Measurements from ENCODE around the gene RAVER1. TPM values are rescaled to one million over a fixed set of nuclear protein-coding genes. Genes with fewer than 3 reads are reported as not detected.
A peak's percentile ranks its signal among the peaks of the same experiment; 100 is the strongest.

Gene RAVER1
- total RNA-seq, 1 donor from 2014 or later = 3.7 TPM

DNA sequence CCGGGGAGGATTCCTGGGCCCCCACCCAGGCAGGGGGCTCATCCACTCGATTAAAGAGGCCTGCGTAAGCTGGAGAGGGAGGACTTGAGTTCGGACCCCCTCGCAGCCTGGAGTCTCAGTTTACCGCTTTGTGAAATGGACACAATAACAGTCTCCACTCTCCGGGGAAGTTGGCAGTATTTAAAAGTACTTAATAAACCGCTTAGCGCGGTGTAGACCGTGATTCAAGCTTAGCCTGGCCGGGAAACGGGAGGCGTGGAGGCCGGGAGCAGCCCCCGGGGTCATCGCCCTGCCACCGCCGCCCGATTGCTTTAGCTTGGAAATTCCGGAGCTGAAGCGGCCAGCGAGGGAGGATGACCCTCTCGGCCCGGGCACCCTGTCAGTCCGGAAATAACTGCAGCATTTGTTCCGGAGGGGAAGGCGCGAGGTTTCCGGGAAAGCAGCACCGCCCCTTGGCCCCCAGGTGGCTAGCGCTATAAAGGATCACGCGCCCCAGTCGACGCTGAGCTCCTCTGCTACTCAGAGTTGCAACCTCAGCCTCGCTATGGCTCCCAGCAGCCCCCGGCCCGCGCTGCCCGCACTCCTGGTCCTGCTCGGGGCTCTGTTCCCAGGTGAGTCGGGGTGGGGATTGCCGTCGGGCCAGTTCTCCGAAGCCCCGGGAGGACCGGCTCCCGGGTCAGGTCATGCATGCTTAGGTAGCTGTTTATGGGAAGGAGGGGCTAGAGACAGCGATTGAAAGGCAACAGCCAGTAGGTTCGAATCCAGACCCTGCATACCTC is 62.5 kb downstream of the RAVER1 start, which contains the start of gene ICAM1:
TSS of gene ICAM1 (plus strand) at position 505 of the 779 bp plus-strand sequence. CDS start at position 545, 40 bp downstream.
- Histone ChIP-seq H3K27ac (ENCODE audit: low read depth, low read length) (peak within 1 kb of the TSS; percentile 91), H3K4me3 (ENCODE audit: low read length in 3 of 3) (peak within 1 kb of the TSS; percentile 67 to 76 (median 75)), H3K9ac (ENCODE audit: low read depth in 1 of 3, low read length in 3 of 3) (peak within 1 kb of the TSS; percentile 75 to 82 (median 77)), H3K9me3 (ENCODE audit: control insufficient read depth in 3 of 3, low read length in 3 of 3) (no peaks in the 10 kb centered on the region), H3K36me3 (ENCODE audit: control insufficient read depth in 3 of 3, insufficient read depth in 3 of 3, low read length in 3 of 3) (peaks cover 0 to 9% (median 3%) of the 10 kb centered on the region in 3 donors), H3K4me1 (ENCODE audit: control insufficient read depth in 3 of 3, insufficient read depth in 3 of 3, low read length in 3 of 3) (peaks cover 20 to 23% (median 23%) of the 10 kb centered on the region in 3 donors), H3K27me3 (ENCODE audit: control insufficient read depth in 3 of 3, insufficient read depth in 3 of 3, low read length in 3 of 3) (peaks cover 0 to 14% (median 10%) of the 10 kb centered on the region in 3 donors)

DNA sequence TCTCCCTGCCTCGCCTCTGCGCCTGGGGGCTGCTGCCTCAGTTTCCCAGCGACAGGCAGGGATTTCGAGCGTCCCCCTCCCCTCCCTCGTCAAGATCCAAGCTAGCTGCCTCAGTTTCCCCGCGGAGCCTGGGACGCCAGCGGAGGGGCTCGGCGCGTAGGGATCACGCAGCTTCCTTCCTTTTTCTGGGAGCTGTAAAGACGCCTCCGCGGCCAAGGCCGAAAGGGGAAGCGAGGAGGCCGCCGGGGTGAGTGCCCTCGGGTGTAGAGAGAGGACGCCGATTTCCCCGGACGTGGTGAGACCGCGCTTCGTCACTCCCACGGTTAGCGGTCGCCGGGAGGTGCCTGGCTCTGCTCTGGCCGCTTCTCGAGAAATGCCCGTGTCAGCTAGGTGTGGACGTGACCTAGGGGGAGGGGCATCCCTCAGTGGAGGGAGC is 63.1 kb downstream of the RAVER1 start:
- peak overlapping the region; percentile 91 for H3K27ac ChIP-seq (ENCODE audit: low read depth, low read length)
- no peaks in the 10 kb centered on the region for H3K9me3 ChIP-seq (ENCODE audit: control insufficient read depth in 3 of 3, low read length in 3 of 3)
- H3K27me3 ChIP-seq (ENCODE audit: control insufficient read depth in 3 of 3, insufficient read depth in 3 of 3, low read length in 3 of 3) = peaks cover 0 to 14% (median 10%) of the 10 kb centered on the region in 3 donors
- H3K9ac ChIP-seq (ENCODE audit: low read depth in 1 of 3, low read length in 3 of 3) = peak overlapping the region; percentile 75 to 82 (median 77)
- peaks cover 20 to 23% (median 23%) of the 10 kb centered on the region in 3 donors for H3K4me1 ChIP-seq (ENCODE audit: control insufficient read depth in 3 of 3, insufficient read depth in 3 of 3, low read length in 3 of 3)
- peak overlapping the region; percentile 67 to 76 (median 75) for H3K4me3 ChIP-seq (ENCODE audit: low read length in 3 of 3)
- peaks cover 0 to 8% (median 3%) of the 10 kb centered on the region in 3 donors for H3K36me3 ChIP-seq (ENCODE audit: control insufficient read depth in 3 of 3, insufficient read depth in 3 of 3, low read length in 3 of 3)

DNA sequence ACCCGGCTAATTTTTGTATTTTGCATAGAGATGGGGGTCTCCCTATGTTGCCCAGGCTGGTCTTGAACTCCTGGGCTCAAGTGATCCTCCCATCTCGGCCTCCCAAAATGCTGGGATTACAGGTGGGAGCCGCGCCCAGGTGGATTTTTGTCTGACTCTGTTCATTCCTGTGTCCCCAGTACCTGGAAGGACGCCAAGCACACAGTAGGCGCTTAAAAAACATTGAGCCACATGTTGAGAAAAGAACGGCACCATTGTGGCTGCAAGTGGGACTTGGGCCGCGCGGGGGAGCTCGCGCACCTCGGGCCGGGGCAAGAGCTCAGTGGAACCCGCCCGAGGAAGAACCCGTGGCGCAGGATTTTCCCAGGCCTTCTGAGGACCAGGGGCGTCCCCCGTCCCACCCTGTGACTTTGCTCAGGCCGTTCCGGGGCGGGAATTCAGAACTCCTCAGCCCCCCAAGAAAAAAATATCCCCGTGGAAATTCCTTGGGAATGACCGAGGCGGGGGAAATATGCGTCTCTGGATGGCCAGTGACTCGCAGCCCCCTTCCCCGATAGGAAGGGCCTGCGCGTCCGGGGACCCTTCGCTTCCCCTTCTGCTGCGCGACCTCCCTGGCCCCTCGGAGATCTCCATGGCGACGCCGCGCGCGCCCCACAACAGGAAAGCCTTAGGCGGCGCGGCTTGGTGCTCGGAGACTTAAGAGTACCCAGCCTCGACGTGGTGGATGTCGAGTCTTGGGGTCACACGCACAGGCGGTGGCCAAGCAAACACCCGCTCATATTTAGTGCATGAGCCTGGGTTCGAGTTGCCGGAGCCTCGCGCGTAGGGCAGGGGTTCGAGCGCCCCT is 63.8 kb downstream of the RAVER1 start:
- Histone ChIP-seq H3K27me3 (ENCODE audit: control insufficient read depth in 3 of 3, insufficient read depth in 3 of 3, low read length in 3 of 3) (peaks cover 0 to 14% (median 10%) of the 10 kb centered on the region in 3 donors), H3K9me3 (ENCODE audit: control insufficient read depth in 3 of 3, low read length in 3 of 3) (no peaks in the 10 kb centered on the region), H3K9ac (ENCODE audit: low read depth in 1 of 3, low read length in 3 of 3) (peak overlapping the region; percentile 75 to 82 (median 77)), H3K4me1 (ENCODE audit: control insufficient read depth in 3 of 3, insufficient read depth in 3 of 3, low read length in 3 of 3) (peaks cover 20 to 23% (median 23%) of the 10 kb centered on the region in 3 donors), H3K4me3 (ENCODE audit: low read length in 3 of 3) (peak overlapping the region; percentile 67 to 76 (median 75)), H3K27ac (ENCODE audit: low read depth, low read length) (peak overlapping the region; percentile 91), H3K36me3 (ENCODE audit: control insufficient read depth in 3 of 3, insufficient read depth in 3 of 3, low read length in 3 of 3) (peaks cover 0 to 1% (median under 1%) of the 10 kb centered on the region in 3 donors)

DNA sequence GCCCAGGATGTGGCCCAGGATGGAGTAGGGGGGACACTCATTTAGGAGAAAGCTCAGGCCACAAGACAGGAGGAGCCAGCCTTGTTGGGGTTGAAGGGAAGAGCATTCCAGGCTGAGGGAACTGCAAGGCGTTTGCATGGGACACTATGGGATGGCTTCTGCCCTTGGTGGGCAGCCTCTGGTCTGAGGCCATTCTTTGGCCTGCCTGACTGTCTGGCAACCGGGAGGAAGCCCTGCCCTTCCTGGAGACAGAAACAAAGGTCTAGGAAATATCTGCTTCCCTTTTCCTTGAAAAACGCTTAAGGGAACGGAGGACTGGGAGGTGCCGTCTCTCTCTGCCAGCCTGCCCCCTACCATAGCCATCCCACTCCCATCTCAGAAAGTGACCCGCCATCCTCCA is 65.3 kb downstream of the RAVER1 start:
- H3K36me3 ChIP-seq (ENCODE audit: control insufficient read depth in 3 of 3, insufficient read depth in 3 of 3, low read length in 3 of 3) = no peaks in the 10 kb centered on the region
- H3K4me3 ChIP-seq (ENCODE audit: low read length in 3 of 3) = no peak overlapping the region
- H3K9ac ChIP-seq (ENCODE audit: low read depth in 1 of 3, low read length in 3 of 3) = peak overlapping the region in 1 of 3 donors; percentile 16
- peak overlapping the region; percentile 91 for H3K27ac ChIP-seq (ENCODE audit: low read depth, low read length)
- H3K4me1 ChIP-seq (ENCODE audit: control insufficient read depth in 3 of 3, insufficient read depth in 3 of 3, low read length in 3 of 3) = peaks cover 20 to 23% (median 23%) of the 10 kb centered on the region in 3 donors
- H3K9me3 ChIP-seq (ENCODE audit: control insufficient read depth in 3 of 3, low read length in 3 of 3) = no peaks in the 10 kb centered on the region
- peaks cover 0 to 14% (median 10%) of the 10 kb centered on the region in 3 donors for H3K27me3 ChIP-seq (ENCODE audit: control insufficient read depth in 3 of 3, insufficient read depth in 3 of 3, low read length in 3 of 3)

DNA sequence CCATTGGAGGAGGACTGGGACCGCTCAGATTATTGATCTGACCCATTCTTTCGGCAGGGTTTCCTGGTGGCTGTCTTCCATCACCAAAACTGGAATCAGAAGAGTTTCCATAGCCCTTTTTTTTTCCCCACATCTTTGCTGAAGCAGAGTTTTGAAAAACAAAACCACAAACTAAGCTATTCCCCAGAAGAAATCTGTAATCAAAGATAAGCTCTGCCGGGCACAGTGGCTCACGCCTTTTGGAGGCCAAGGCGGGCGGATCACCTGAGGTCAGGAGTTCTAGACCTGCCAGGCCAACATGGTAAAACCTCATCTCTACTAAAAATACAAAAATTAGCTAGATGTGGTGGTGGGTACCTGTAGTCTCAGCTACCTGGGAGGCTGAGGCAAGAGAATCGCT is 66.6 kb downstream of the RAVER1 start:
- H3K27me3 ChIP-seq (ENCODE audit: control insufficient read depth in 3 of 3, insufficient read depth in 3 of 3, low read length in 3 of 3) = peaks cover 0 to 14% (median 10%) of the 10 kb centered on the region in 3 donors
- H3K9me3 ChIP-seq (ENCODE audit: control insufficient read depth in 3 of 3, low read length in 3 of 3) = no peaks in the 10 kb centered on the region
- H3K4me3 ChIP-seq (ENCODE audit: low read length in 3 of 3) = no peak overlapping the region
- no peak overlapping the region for H3K9ac ChIP-seq (ENCODE audit: low read depth in 1 of 3, low read length in 3 of 3)
- H3K4me1 ChIP-seq (ENCODE audit: control insufficient read depth in 3 of 3, insufficient read depth in 3 of 3, low read length in 3 of 3) = peaks cover 18 to 20% (median 19%) of the 10 kb centered on the region in 3 donors
- H3K27ac ChIP-seq (ENCODE audit: low read depth, low read length) = no peak overlapping the region
- H3K36me3 ChIP-seq (ENCODE audit: control insufficient read depth in 3 of 3, insufficient read depth in 3 of 3, low read length in 3 of 3) = no peaks in the 10 kb centered on the region

Small RNA genes lying within 50 kb of the gene (small RNA-seq; reads per million reads assigned to genes)
- gene AC011511.1 = not detected
- gene AC011511.4 = not detected

Other genes starting within 250 kb of the RAVER1 start
- 5.2 TPM for gene SHFL, start 247.2 kb downstream of the RAVER1 start, total RNA-seq
- 6.3 TPM for gene ANGPTL6, start 230.9 kb downstream of the RAVER1 start, total RNA-seq
- gene PPAN, start 227.2 kb downstream of the RAVER1 start, total RNA-seq = 14.6 TPM
- 1.6 TPM for gene P2RY11, start 221.8 kb downstream of the RAVER1 start, total RNA-seq
- gene EIF3G, start 213.6 kb downstream of the RAVER1 start, total RNA-seq = 421 TPM
- gene DNMT1, start 138.6 kb downstream of the RAVER1 start, total RNA-seq = 25.6 TPM
- gene S1PR2, start 102.2 kb downstream of the RAVER1 start, total RNA-seq = 9.9 TPM
- gene MRPL4, start 81.3 kb downstream of the RAVER1 start, total RNA-seq = 7.8 TPM
- gene ICAM1, start 62.4 kb downstream of the RAVER1 start, total RNA-seq = 6.8 TPM
- 2.6 TPM for gene ICAM4, start 46.6 kb downstream of the RAVER1 start, total RNA-seq
- not detected for gene ICAM5, start 43.6 kb downstream of the RAVER1 start, total RNA-seq
- 1.0 TPM for gene ZGLP1, start 23.7 kb downstream of the RAVER1 start, total RNA-seq
- gene FDX2, start 17.5 kb downstream of the RAVER1 start, total RNA-seq = 5.7 TPM
- 8.4 TPM for gene ICAM3, start 6.1 kb upstream of the RAVER1 start, total RNA-seq
- gene TYK2, start 47.0 kb upstream of the RAVER1 start, total RNA-seq = 38.1 TPM
- gene CDC37, start 70.0 kb upstream of the RAVER1 start, total RNA-seq = 73.1 TPM
- 1.0 TPM for gene PDE4A, start 87.0 kb upstream of the RAVER1 start, total RNA-seq
- gene KEAP1, start 169.8 kb upstream of the RAVER1 start, total RNA-seq = 60.0 TPM
- 1.6 TPM for gene S1PR5, start 183.9 kb upstream of the RAVER1 start, total RNA-seq
- 20.4 TPM for gene ATG4D, start 210.4 kb upstream of the RAVER1 start, total RNA-seq
- 5.2 TPM for gene KRI1, start 232.5 kb upstream of the RAVER1 start, total RNA-seq
- 16.7 TPM for gene CDKN2D, start 235.4 kb upstream of the RAVER1 start, total RNA-seq

Measured in skeletal muscle tissue (tissue), 5 donors.